AG09309 (cell line): ENCODE data around the gene ERF.

Experiments used
- DNase-seq: peaks from one replicate; pipeline ENCODE4 v3.0.0-alpha.2; 2010; ENCODE audit warnings: low read depth
- H3K4me3 ChIP-seq: 2 replicates; pipeline ENCODE4 v1.5.1; 2011; ENCODE audit warnings: mild to moderate bottlenecking, low read depth, low read length, moderate library complexity; ENCODE audit not compliant: control insufficient read depth
- CTCF ChIP-seq: IDR thresholded peaks from 2 replicates; pipeline ENCODE4 v1.5.1; 2011; ENCODE audit warnings: mild to moderate bottlenecking, low read depth, low read length, inconsistent platforms; ENCODE audit not compliant: insufficient read depth, control insufficient read depth; ENCODE audit errors: missing control alignments

Gene ERF

GRCh38 chr19:42295342-42295741, 40.4 kb upstream of the ERF start:
- DNase-seq = no peak
- no peak for TF ChIP-seq CTCF
- H3K4me3 ChIP-seq = no peak overlapping the region

GRCh38 chr19:42294471-42295137, 39.7 kb upstream of the ERF start:
- TF ChIP-seq CTCF = no peak
- DNase-seq = no peak
- H3K4me3 ChIP-seq = no peak overlapping the region

- DNase-seq = no peak
- no peak for TF ChIP-seq CTCF
- H3K4me3 ChIP-seq = no peak overlapping the region
These were observed 39.0 kb upstream of the ERF start for GRCh38 chr19:42293948-42294347.

GRCh38 chr19:42293540-42293939, 38.6 kb upstream of the ERF start:
- DNase-seq = no peak
- TF ChIP-seq CTCF = peak; percentile 8
- no peak overlapping the region for H3K4me3 ChIP-seq

GRCh38 chr19:42292963-42293362, 38.0 kb upstream of the ERF start:
- no peak for DNase-seq
- no peak overlapping the region for H3K4me3 ChIP-seq
- TF ChIP-seq CTCF = no peak

- TF ChIP-seq CTCF = no peak
- no peak for DNase-seq
- no peak overlapping the region for H3K4me3 ChIP-seq
These were observed 37.4 kb upstream of the ERF start for GRCh38 chr19:42292042-42292960.

GRCh38 chr19:42291435-42291810, 36.5 kb upstream of the ERF start:
- no peak for TF ChIP-seq CTCF
- DNase-seq = no peak
- no peak overlapping the region for H3K4me3 ChIP-seq
